Ammon's horn (tissue), 1 donor: Measurements from ENCODE around the gene DGKQ.

Experiments used
- DNase-seq: peaks from one replicate; pipeline ENCODE4 v3.0.0-alpha.2; 2016; ENCODE audit warnings: low spot score

Gene DGKQ

GRCh38 chr4:973431-974397 lies at the start of gene DGKQ:
Gene DGKQ, minus strand, starts transcription at chr4:973569. Its CDS starts 87 bp downstream, at chr4:973482.
- DNase-seq, result peak; percentile 93

- DNase-seq, result no peak
These were observed 49.3 kb upstream of the DGKQ start for GRCh38 chr4:1022739-1023066.

- no peak for DNase-seq
These were observed 48.8 kb upstream of the DGKQ start for GRCh38 chr4:1022051-1022738.

- DNase-seq, result no peak
These were observed 48.1 kb upstream of the DGKQ start for GRCh38 chr4:1021386-1022050.

GRCh38 chr4:1019729-1020470 lies 46.5 kb upstream of the DGKQ start:
- DNase-seq, result no peak

- no peak for DNase-seq
These were observed 46.0 kb upstream of the DGKQ start for GRCh38 chr4:1019320-1019719.

- no peak for DNase-seq
These were observed 45.0 kb upstream of the DGKQ start for GRCh38 chr4:1018147-1019020.

GRCh38 chr4:1017706-1018105 lies 44.3 kb upstream of the DGKQ start:
- no peak for DNase-seq

- no peak for DNase-seq
These were observed 43.8 kb upstream of the DGKQ start for GRCh38 chr4:1017211-1017610.

- no peak for DNase-seq
These were observed 42.4 kb upstream of the DGKQ start for GRCh38 chr4:1015746-1016145.

GRCh38 chr4:1015179-1015578 lies 41.8 kb upstream of the DGKQ start:
- DNase-seq, result no peak

- DNase-seq, result peak; percentile 85
These were observed 41.2 kb upstream of the DGKQ start for GRCh38 chr4:1014291-1015167.

GRCh38 chr4:1013225-1014073 lies 40.1 kb upstream of the DGKQ start:
- DNase-seq, result no peak

GRCh38 chr4:1012034-1012739 lies 38.8 kb upstream of the DGKQ start:
- no peak for DNase-seq

- no peak for DNase-seq
These were observed 38.3 kb upstream of the DGKQ start for GRCh38 chr4:1011666-1012033.

- peak; percentile 68 for DNase-seq
These were observed 37.8 kb upstream of the DGKQ start, which contains the start of gene FGFRL1 for GRCh38 chr4:1011022-1011665. Gene FGFRL1, plus strand, starts transcription at chr4:1011626. Its CDS starts 860 bp downstream, at chr4:1012486.

GRCh38 chr4:1010395-1011021 lies 37.1 kb upstream of the DGKQ start:
- no peak for DNase-seq
